Transverse colon (tissue), 4 donors: ENCODE results near the gene USP6NL.

ENCODE experiments used
- POLR2AphosphoS5 ChIP-seq, 3 donors: sonication (generic); formaldehyde crosslinking; IDR thresholded peaks; one replicate each; pipeline ENCODE4 v1.6.1; 2016; ENCODE audit warnings: antibody characterized with exemption in 3 of 3
- TF ChIP-seq, protein P1 (sequence below), 5 experiments: fragments of 200-600 bp in 3 of 5; fragments of 450-650 bp in 2 of 5; sonication (generic) in 3 of 5; IDR thresholded peaks; 1 replicate in 2 of 5; 2 replicates in 3 of 5; pipeline ENCODE4 v1.5.1; 2016 to 2017; ENCODE audit warnings: antibody characterized with exemption in 5 of 5, inconsistent platforms in 3 of 5, mild to moderate bottlenecking in 2 of 5, moderate library complexity in 1 of 5

DNA sequence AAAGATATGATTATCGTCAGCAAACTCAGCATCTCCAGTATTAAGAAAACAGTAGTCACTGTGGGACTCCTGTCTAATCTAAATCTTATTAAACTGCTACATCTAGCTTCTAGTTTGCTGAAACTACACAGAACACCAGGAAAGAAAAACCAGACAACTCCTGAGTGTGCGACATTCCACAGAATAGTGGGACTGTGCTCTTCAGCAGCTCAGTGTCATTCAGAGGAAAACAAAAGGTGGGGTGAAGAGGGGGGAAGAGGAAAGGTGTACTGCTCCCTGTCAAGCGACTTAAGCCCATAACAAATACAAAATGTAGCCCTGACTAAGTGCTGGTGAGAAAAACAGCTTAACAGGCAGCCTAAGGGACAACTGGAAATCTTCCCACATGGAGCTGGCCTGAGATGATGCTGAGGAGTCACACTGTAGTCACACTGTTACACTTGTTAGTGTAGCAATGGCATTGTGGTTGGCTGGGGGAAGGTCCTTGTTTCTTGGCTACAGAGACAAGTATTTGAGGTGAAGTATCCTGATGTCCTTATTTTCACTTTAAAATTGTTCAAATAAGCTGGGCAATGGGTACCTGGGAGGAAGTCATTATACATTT lies 135.5 kb downstream of the USP6NL start:
- TF ChIP-seq POLR2AphosphoS5 (IDR thresholded peaks at IDR 0.05) = no peak
- TF ChIP-seq, protein P1, sequence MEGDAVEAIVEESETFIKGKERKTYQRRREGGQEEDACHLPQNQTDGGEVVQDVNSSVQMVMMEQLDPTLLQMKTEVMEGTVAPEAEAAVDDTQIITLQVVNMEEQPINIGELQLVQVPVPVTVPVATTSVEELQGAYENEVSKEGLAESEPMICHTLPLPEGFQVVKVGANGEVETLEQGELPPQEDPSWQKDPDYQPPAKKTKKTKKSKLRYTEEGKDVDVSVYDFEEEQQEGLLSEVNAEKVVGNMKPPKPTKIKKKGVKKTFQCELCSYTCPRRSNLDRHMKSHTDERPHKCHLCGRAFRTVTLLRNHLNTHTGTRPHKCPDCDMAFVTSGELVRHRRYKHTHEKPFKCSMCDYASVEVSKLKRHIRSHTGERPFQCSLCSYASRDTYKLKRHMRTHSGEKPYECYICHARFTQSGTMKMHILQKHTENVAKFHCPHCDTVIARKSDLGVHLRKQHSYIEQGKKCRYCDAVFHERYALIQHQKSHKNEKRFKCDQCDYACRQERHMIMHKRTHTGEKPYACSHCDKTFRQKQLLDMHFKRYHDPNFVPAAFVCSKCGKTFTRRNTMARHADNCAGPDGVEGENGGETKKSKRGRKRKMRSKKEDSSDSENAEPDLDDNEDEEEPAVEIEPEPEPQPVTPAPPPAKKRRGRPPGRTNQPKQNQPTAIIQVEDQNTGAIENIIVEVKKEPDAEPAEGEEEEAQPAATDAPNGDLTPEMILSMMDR (IDR thresholded peaks at IDR 0.05) = no peak
